A549 (cell line): ENCODE measurements around the gene EPN3. TPM values are rescaled to one million over a fixed set of nuclear protein-coding genes. Genes with fewer than 3 reads are reported as not detected.

ENCODE experiments used
- ATAC-seq, 2 experiments: fragments of 200-7000 bp in 1 of 2; fragments of >200 bp in 1 of 2; cut with Nextera tagmentation in 1 of 2; cut with Tn5 transposase in 1 of 2; 3 replicates each; pipeline versions ENCODE4 v1.8.0 to v1.9.1; 2018 to 2020; ENCODE audit warnings: mild to moderate bottlenecking in 1 of 2, moderate library complexity in 1 of 2
- CTCF ChIA-PET: fragments of 300-600 bp; sonication (Branson Sonifier 250); formaldehyde crosslinking; extraction: SDS; loops from one replicate; lab custom pipeline; 2021; ENCODE audit warnings: antibody characterized with exemption, inconsistent platforms; lab: Yijun Ruan, JAX
- POLR2A ChIA-PET: fragments of 350-600 bp; formaldehyde crosslinking; extraction: SDS; loops from one replicate; lab custom pipeline; 2021; ENCODE audit warnings: antibody characterized with exemption, inconsistent platforms; lab: Yijun Ruan, JAX
- DNase-seq, 2 experiments: peaks; one replicate each; pipeline versions ENCODE4 v3.0.0 to v3.0.0-alpha.2; 2011 to 2016; ENCODE audit warnings: low read depth in 1 of 2, low spot score in 1 of 2
- FAIRE-seq: peaks from 2 replicates; lab custom pipeline; 2011; peaks lifted over from hg19 to GRCh38; lab: Jason Lieb, UNC
- H3K27ac ChIP-seq, 2 experiments: fragments of >200 bp; sonication (Bioruptor Twin); formaldehyde crosslinking; 3 replicates each; pipeline ENCODE4 v1.5.1; 2016 to 2017
- H3K4me1 ChIP-seq: fragments of >200 bp; sonication (Bioruptor Twin); formaldehyde crosslinking; 3 replicates; pipeline ENCODE4 v1.6.1; 2016
- H3K4me2 ChIP-seq: fragments of >200 bp; sonication (Bioruptor Twin); formaldehyde crosslinking; 3 replicates; pipeline ENCODE4 v1.6.1; 2016
- H3K4me3 ChIP-seq: fragments of >200 bp; sonication (Bioruptor Twin); formaldehyde crosslinking; 3 replicates; pipeline ENCODE4 v1.5.1; 2016
- H3K9me3 ChIP-seq: fragments of >200 bp; sonication (Bioruptor Twin); formaldehyde crosslinking; 3 replicates; pipeline ENCODE4 v1.6.1; 2016
- ATOH8 ChIP-seq: fragments of 250-450 bp; sonication (Bioruptor Pico); IDR thresholded peaks from 2 replicates; pipeline ENCODE4 v1.5.0; 2020; ENCODE audit warnings: low read depth, mild to moderate bottlenecking, moderate library complexity
- BHLHE40 ChIP-seq: IDR thresholded peaks from 2 replicates; pipeline ENCODE4 v1.6.1; 2012; ENCODE audit warnings: low read depth, low read length, inconsistent platforms
- CEBPB ChIP-seq, 2 experiments: fragments of >200 bp in 1 of 2; sonication (Bioruptor Twin) in 1 of 2; formaldehyde crosslinking in 1 of 2; IDR thresholded peaks; 2 replicates each; pipeline ENCODE4 v1.6.1; 2012 to 2016
- E2F6 ChIP-seq: IDR thresholded peaks from 2 replicates; pipeline ENCODE4 v1.6.1; 2012; ENCODE audit warnings: low read depth, borderline replicate concordance
- EHF ChIP-seq: fragments of 250-450 bp; sonication (Bioruptor Pico); IDR thresholded peaks from 2 replicates; pipeline ENCODE4 v1.5.0; 2020; ENCODE audit warnings: mild to moderate bottlenecking
- FOXS1 ChIP-seq: fragments of 250-450 bp; sonication (Bioruptor Pico); IDR thresholded peaks from 2 replicates; pipeline ENCODE4 v1.5.0; 2020; ENCODE audit warnings: mild to moderate bottlenecking, moderate library complexity
- HES2 ChIP-seq: fragments of >200 bp; sonication (Bioruptor Twin); formaldehyde crosslinking; IDR thresholded peaks from 2 replicates; pipeline ENCODE4 v1.6.1; 2016
- HEYL ChIP-seq: fragments of 250-450 bp; sonication (Bioruptor Pico); IDR thresholded peaks from 2 replicates; pipeline ENCODE4 v1.8.0; 2021; ENCODE audit warnings: mild to moderate bottlenecking, moderate library complexity
- KDM1A ChIP-seq: fragments of 200-600 bp; sonication (generic); IDR thresholded peaks from 2 replicates; pipeline ENCODE4 v1.6.1; 2016; ENCODE audit warnings: low read depth, mild to moderate bottlenecking
- MAZ ChIP-seq: fragments of 150-350 bp; IDR thresholded peaks from 2 replicates; pipeline ENCODE4 v1.6.1; 2014; ENCODE audit warnings: antibody characterized with exemption, low read depth, low read length, borderline replicate concordance
- NFE2L2 ChIP-seq: fragments of 150-350 bp; conservative IDR thresholded peaks from 2 replicates; pipeline ENCODE4 v1.6.1; 2014; ENCODE audit warnings: low read length
- NPAS2 ChIP-seq: fragments of 250-450 bp; sonication (Bioruptor Pico); IDR thresholded peaks from 2 replicates; pipeline ENCODE4 v1.8.0; 2022; ENCODE audit warnings: mild to moderate bottlenecking, moderate library complexity, borderline replicate concordance
- RCOR1 ChIP-seq: fragments of 150-350 bp; IDR thresholded peaks from 2 replicates; pipeline ENCODE4 v1.6.1; 2014; ENCODE audit warnings: antibody characterized with exemption, low read length, low read depth
- RFX5 ChIP-seq: fragments of 450-650 bp; IDR thresholded peaks from 2 replicates; pipeline ENCODE4 v1.7.1; 2014; ENCODE audit warnings: antibody characterized with exemption, mild to moderate bottlenecking, moderate library complexity
- SMC3 ChIP-seq: fragments of >200 bp; sonication (Bioruptor Twin); formaldehyde crosslinking; IDR thresholded peaks from 3 replicates; pipeline ENCODE4 v1.6.1; 2018; ENCODE audit warnings: inconsistent platforms
- ZC3H11A ChIP-seq: fragments of 450-650 bp; IDR thresholded peaks from 2 replicates; pipeline ENCODE4 v1.6.1; 2014; ENCODE audit warnings: antibody characterized with exemption, mild to moderate bottlenecking
- WGBS: methylation state at CpG from one replicate; pipeline ENCODE4 v1.1.6; 2017; ENCODE audit errors: missing lambda C conversion rate; 5-methylcytosine and 5-hydroxymethylcytosine counted together
- polyA plus RNA-seq, 4 experiments: library from polyadenylated mRNA; depleted of rRNA in 3 of 4; stranded (reverse); fragments of >200 nt; fragmentation: RNase III in 1 of 4; extraction: RNeasy Plus Mini Kit Qiagen cat#74134 plus additional on column Dnase treatment in 1 of 4; gene quantifications; 2 replicates in 3 of 4; 3 replicates in 1 of 4; pipeline ENCODE4 v1.2.3, GENCODE V29; 2011 to 2017
- TF ChIP-seq, protein P1 (sequence below): fragments of 200-600 bp; sonication (generic); IDR thresholded peaks from 2 replicates; pipeline ENCODE4 v1.6.1; 2016; ENCODE audit warnings: antibody characterized with exemption, mild to moderate bottlenecking, moderate library complexity
- TF ChIP-seq, protein P2 (sequence below): IDR thresholded peaks from 2 replicates; pipeline ENCODE4 v1.6.1; 2012

EPN3 gene
- polyA plus RNA-seq, 2 of the 4 experiments (the other 2 are of a cell fraction): 0.13 to 0.18 TPM

- no peak for FAIRE-seq
- ChIA-PET POLR2A (no interaction called here), CTCF (interaction anchor here (0.6 to 23.7 kb wide), 5 partner anchors 72 to 142 kb away, joined by 3 to 753 read pairs (median 3); partner anchors contain the start of gene ANKRD40)
- H3K9me3 ChIP-seq: no peaks in the 10 kb centered on the region
- TF ChIP-seq ZC3H11A (no peak), SMC3 (no peak), NPAS2 (CRISPR knock-in tag) (no peak), BHLHE40 (no peak), RCOR1 (no peak), CEBPB (IDR thresholded peaks at IDR 0.05) (no peak), HES2 (no peak), KDM1A (no peak)
- TF ChIP-seq, protein P1, sequence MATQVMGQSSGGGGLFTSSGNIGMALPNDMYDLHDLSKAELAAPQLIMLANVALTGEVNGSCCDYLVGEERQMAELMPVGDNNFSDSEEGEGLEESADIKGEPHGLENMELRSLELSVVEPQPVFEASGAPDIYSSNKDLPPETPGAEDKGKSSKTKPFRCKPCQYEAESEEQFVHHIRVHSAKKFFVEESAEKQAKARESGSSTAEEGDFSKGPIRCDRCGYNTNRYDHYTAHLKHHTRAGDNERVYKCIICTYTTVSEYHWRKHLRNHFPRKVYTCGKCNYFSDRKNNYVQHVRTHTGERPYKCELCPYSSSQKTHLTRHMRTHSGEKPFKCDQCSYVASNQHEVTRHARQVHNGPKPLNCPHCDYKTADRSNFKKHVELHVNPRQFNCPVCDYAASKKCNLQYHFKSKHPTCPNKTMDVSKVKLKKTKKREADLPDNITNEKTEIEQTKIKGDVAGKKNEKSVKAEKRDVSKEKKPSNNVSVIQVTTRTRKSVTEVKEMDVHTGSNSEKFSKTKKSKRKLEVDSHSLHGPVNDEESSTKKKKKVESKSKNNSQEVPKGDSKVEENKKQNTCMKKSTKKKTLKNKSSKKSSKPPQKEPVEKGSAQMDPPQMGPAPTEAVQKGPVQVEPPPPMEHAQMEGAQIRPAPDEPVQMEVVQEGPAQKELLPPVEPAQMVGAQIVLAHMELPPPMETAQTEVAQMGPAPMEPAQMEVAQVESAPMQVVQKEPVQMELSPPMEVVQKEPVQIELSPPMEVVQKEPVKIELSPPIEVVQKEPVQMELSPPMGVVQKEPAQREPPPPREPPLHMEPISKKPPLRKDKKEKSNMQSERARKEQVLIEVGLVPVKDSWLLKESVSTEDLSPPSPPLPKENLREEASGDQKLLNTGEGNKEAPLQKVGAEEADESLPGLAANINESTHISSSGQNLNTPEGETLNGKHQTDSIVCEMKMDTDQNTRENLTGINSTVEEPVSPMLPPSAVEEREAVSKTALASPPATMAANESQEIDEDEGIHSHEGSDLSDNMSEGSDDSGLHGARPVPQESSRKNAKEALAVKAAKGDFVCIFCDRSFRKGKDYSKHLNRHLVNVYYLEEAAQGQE: no peak
- TF ChIP-seq, protein P2, sequence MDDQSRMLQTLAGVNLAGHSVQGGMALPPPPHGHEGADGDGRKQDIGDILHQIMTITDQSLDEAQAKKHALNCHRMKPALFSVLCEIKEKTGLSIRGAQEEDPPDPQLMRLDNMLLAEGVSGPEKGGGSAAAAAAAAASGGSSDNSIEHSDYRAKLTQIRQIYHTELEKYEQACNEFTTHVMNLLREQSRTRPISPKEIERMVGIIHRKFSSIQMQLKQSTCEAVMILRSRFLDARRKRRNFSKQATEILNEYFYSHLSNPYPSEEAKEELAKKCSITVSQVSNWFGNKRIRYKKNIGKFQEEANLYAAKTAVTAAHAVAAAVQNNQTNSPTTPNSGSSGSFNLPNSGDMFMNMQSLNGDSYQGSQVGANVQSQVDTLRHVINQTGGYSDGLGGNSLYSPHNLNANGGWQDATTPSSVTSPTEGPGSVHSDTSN: no peak
- TF ChIP-seq, all 56 proteins: peak for 0
- Histone ChIP-seq H3K27ac (no peak overlapping the region), H3K4me1 (peaks cover 13% of the 10 kb centered on the region; the same call in 2 of the 3 replicates), H3K4me2 (no peak overlapping the region), H3K4me3 (no peak overlapping the region)
- ATAC-seq: no peak
- no peak for DNase-seq
- 93% methylated on average over 17 of the region's 17 CpGs for WGBS
Measured at GRCh38 chr17:50554201-50554600, 21.7 kb downstream of the EPN3 start.

GRCh38 chr17:50556803-50557202 lies 24.3 kb downstream of the EPN3 start:
- CTCF ChIA-PET: interaction anchor here (0.7 to 23.7 kb wide), 7 partner anchors 9 to 404 kb away, joined by 3 to 753 read pairs (median 10); partner anchors contain the start of genes ANKRD40 and SPATA20
- POLR2A ChIA-PET: interaction anchor here (1.0 kb wide), 1 partner anchor 81 kb away, joined by 3 read pairs; no protein-coding TSS in a partner anchor
- H3K4me1 ChIP-seq: peaks cover 8% of the 10 kb centered on the region; the same call in 2 of the 3 replicates
- no peaks in the 10 kb centered on the region for H3K9me3 ChIP-seq
- no peak overlapping the region for H3K27ac ChIP-seq
- 79% methylated on average over 5 of the region's 5 CpGs for WGBS
- DNase-seq: no peak
- no peak for FAIRE-seq
- H3K4me2 ChIP-seq: no peak overlapping the region
- no peak for TF ChIP-seq FOXS1 (CRISPR knock-in tag)
- TF ChIP-seq HES2: no peak
- TF ChIP-seq, protein P2: no peak
- no peak for TF ChIP-seq E2F6
- TF ChIP-seq NFE2L2: no peak
- TF ChIP-seq ATOH8 (CRISPR knock-in tag): no peak
- TF ChIP-seq EHF (CRISPR knock-in tag): no peak
- no peak for TF ChIP-seq HEYL (CRISPR knock-in tag)
- no peak for TF ChIP-seq RFX5
- TF ChIP-seq CEBPB (IDR thresholded peaks at IDR 0.05): no peak
- no peak for TF ChIP-seq ZC3H11A
- no peak for TF ChIP-seq MAZ
- no peak for ATAC-seq
- H3K4me3 ChIP-seq: no peak overlapping the region
